Sciatic nerve (tissue), 2 donors: ENCODE measurements around the gene CST11. TPM values are rescaled to one million over a fixed set of nuclear protein-coding genes. Genes with fewer than 3 reads are reported as not detected.

ENCODE experiments used
- ATAC-seq: fragments of 200-7000 bp; cut with Tn5 transposase; one replicate; pipeline ENCODE4 v1.9.1; 2020; ENCODE audit warnings: mild to moderate bottlenecking, moderate library complexity
- DNase-seq: peaks from one replicate; pipeline ENCODE4 v3.0.0-alpha.2; 2020; ENCODE audit warnings: low spot score
- intact Hi-C: fragments of 100-400 bp; cut with DNase I; formaldehyde crosslinking; loops from one replicate; pipeline ENCODE4 v1.14.2; 2022
- total RNA-seq: library from RNA; stranded (reverse); fragmentation: NEBNext Ultra II Directional; extraction: Animal tissue kit (Norgen Biotek cat#: 25700); gene quantifications from one replicate; pipeline ENCODE4 v1.2.1, GENCODE V29; 2021
- donor health status: DM: no; HTN: no; CAD: no.
- donor health status: DM: no; HTN: no; CAD: no.

CST11 gene
- total RNA-seq, 1 donor from 2014 or later: not detected

- no peak for DNase-seq
- intact Hi-C loops: no loop called here
- no peak for ATAC-seq
Observed at GRCh38 chr20:23456409-23456808, 3.7 kb upstream of the CST11 start.

DNA sequence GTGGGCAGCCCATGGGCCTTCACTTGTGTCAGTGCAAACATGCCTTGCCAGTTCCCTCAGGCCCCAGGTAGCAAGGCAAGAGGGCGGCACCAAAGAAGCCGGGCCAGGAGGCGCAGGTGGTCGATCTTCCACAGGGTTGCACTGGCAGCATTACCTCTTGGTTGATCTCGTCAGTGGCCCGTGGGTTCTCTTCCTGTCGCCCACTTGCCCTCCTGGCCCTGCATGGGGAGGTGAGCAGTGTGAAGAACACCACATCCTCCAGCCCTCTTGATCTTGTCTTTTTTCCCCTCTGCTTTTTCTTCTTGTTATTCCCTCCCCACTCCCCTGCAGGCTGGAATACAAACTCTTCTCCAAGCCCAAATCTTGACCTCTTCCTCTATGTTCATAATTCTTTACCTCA is 3.0 kb upstream of the CST11 start:
- intact Hi-C loops: no loop called here
- no peak for DNase-seq
- ATAC-seq: no peak

DNA sequence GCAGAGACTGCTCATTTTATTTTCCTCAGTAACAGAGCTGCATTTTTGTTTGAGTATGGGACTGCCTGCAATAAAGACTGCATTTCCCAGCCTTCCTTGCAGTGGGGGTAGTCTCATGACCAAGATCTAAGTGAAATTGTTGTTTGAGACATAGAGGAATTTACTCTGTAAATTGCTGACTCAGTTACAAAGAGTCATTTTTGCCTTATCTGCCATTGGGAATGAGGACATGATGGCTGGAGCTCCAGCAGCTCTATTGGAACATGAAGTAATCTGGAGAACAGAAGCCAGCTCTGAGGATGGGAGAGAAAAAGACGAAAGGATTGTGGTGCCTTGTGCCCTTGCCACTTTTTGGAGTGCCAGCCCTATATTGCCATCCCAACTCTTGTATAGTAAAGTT is 2.1 kb upstream of the CST11 start:
- DNase-seq: no peak
- intact Hi-C loops: no loop called here
- no peak for ATAC-seq

- no peak for DNase-seq
- ATAC-seq: no peak
- intact Hi-C loops: no loop called here
Observed at GRCh38 chr20:23453549-23454543, 1.2 kb upstream of the CST11 start.

DNA sequence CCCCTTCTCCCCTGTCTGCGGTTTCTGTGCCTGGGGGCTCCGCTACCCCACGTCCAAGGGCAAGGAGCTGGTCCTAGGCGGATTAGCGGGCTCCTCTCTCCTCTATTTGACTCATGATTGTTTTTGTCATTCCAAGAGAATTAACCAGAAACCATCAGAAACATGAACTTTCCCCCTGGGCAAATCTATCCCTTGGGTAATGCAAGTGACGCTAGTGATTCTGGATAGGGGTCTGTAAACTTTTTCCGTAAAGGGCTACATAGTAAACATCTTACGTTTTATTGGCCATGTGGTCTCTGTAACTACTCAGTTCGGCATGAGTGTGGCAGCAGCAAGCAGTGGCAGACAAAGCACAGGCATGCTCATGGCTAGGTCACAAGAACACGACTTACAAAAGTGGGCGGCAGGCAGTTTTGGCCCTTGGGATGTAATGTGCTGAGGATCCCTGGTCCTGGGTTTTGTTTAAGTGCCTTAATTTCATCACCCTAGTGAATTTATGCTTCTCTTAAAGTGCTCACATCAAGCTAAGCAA is 654 bp downstream of the CST11 start:
- DNase-seq (no peak), ATAC-seq (no peak)
- intact Hi-C loops: no loop called here

- intact Hi-C loops: no loop called here
- ATAC-seq (no peak), DNase-seq (no peak)
Observed at GRCh38 chr20:23450877-23451276, 1.8 kb downstream of the CST11 start.

DNA sequence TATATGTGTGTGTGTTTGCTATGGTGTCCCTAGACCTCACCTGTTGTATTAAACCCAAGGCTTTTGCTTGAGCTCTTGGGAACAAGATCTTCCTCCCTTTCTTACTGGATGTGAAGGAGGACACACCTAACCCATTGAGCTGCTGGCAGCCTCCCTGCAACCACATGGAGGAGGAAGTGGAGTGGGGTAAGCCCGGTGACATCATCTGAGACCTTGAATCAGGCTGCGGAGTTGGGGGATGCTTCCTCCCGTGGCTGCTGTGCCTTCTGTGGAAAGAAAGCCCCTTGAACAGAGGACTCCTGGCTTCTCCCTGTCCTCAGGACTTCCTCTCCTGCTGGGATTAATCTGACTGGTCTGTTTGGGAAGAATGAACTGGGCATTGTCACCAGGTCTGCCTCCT is 3.3 kb downstream of the CST11 start:
- DNase-seq (no peak), ATAC-seq (no peak)
- intact Hi-C loops: no loop called here

DNA sequence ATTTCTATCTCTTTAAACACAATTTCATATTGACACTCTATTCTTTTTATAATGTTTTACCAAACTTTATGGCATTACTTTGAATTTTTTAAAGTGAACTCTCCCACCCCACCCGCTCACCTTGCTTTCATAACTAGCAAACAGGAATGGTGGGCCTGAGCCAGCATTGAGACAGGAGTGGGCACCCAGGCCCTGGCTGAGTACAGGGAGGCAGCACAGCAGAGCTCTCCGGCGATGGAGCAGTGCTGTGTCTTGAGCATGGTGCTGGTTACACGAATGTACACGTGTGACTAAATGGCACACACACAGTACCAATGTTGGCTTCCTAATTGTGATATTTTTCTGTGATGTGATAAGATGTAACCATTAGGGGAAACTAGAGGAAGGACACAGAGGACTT is 4.5 kb downstream of the CST11 start:
- no peak for DNase-seq
- intact Hi-C loops: no loop called here
- no peak for ATAC-seq

GRCh38 chr20:23446505-23446904 is 6.2 kb downstream of the CST11 start:
- intact Hi-C loops: no loop called here
- DNase-seq (no peak), ATAC-seq (no peak)

GRCh38 chr20:23445596-23446217 is 7.0 kb downstream of the CST11 start:
- ATAC-seq (no peak), DNase-seq (no peak)
- intact Hi-C loops: no loop called here

GRCh38 chr20:23444859-23445258 is 7.8 kb downstream of the CST11 start:
- ATAC-seq (no peak), DNase-seq (no peak)
- intact Hi-C loops: loop anchor here (5.0 kb wide), 1 partner anchor 162 kb away; the partner anchor contains the start of gene CST9

DNA sequence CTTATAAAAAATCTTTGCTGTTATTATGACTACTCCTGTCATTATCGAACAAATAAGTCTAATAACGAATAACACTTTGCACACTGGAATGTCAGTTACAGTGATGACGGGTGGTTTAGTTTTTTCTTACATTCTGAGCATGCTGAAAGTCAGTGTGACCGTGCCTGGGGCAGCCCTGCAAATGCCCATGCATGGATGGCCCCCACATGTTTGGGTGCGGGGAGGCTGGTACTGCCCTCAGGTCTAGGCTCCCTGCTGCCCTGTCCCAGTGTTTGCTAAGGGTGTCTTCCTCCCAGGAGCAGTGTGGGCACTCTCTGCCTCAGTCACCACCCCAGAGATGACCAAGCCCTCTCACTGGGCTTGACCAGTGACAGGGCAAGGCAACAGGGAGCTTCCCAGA is 10.2 kb downstream of the CST11 start:
- intact Hi-C loops: loop anchor here (5.0 kb wide), 1 partner anchor 165 kb away; the partner anchor contains the start of gene CST9
- no peak for DNase-seq
- peak; percentile 22 for ATAC-seq

DNA sequence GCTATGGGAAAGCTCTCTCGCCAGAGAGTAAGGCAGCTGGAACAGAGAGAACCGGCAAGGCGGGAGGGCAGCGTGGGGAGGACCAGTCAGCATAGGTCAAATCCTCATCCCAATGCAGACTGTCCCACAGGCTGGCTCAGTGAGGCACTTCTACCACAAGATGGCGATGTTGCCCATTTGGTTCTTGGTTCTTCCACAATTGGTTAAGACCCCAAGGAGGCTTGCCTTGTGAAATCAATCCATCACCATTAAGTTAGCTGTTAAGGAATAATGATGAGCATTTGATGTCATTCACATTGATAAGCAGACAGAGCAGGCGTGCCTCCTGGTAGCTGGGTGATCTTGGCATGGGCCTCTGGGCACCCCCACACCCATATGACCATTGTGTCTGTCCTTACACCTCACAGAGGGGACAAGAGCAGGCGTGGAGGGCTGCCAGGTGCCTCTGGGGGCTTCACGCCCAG is 10.8 kb downstream of the CST11 start:
- intact Hi-C loops: loop anchor here (5.0 kb wide), 1 partner anchor 165 kb away; the partner anchor contains the start of gene CST9
- peak; percentile 90 for ATAC-seq
- peak; percentile 83 for DNase-seq

DNA sequence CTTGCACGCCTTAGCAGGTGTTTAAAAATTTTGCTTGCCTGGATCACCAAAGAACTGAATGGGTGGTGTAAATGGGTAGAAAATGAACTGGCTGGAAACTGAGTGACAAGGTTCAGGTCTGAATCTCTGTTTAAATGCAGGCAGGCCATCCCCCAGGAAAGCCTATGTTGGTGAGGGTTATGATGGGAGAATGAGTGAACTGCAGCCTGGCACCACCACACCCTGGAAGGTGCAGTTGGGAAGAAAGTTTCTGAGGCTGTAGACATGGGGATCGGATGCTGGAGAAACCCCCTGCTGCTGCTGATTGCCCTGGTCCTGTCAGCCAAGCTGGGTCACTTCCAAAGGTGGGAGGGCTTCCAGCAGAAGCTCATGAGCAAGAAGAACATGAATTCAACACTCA is 12.7 kb downstream of the CST11 start:
- ATAC-seq (no peak), DNase-seq (no peak)
- intact Hi-C loops: loop anchor here (5.0 kb wide), 1 partner anchor 167 kb away; the partner anchor contains the start of gene CST9

GRCh38 chr20:23438661-23439060 is 14.0 kb downstream of the CST11 start:
- DNase-seq: no peak
- intact Hi-C loops: no loop called here
- ATAC-seq: no peak

GRCh38 chr20:23437126-23437899 is 15.4 kb downstream of the CST11 start:
- ATAC-seq (no peak), DNase-seq (no peak)
- intact Hi-C loops: no loop called here

DNA sequence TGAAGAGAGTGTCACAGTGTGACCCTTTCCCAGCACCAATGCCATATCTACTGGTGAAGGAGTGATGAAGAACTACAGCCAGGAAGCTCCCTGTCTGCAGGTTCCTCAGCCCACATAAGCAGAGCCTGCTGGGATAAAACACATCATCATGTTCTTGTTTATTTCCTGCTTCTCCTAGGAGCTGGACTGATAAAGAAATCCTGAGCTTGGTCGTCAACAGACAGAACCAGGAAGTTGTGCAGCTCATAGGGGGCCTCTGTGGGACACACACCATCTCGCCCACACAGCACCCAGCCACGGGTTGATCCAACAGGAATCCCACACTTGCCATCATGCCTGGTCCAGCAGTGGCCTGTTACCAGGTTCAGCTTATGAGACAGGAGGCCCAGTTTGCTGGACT is 16.0 kb downstream of the CST11 start:
- intact Hi-C loops: no loop called here
- ATAC-seq: peak; percentile 51
- DNase-seq: no peak

DNA sequence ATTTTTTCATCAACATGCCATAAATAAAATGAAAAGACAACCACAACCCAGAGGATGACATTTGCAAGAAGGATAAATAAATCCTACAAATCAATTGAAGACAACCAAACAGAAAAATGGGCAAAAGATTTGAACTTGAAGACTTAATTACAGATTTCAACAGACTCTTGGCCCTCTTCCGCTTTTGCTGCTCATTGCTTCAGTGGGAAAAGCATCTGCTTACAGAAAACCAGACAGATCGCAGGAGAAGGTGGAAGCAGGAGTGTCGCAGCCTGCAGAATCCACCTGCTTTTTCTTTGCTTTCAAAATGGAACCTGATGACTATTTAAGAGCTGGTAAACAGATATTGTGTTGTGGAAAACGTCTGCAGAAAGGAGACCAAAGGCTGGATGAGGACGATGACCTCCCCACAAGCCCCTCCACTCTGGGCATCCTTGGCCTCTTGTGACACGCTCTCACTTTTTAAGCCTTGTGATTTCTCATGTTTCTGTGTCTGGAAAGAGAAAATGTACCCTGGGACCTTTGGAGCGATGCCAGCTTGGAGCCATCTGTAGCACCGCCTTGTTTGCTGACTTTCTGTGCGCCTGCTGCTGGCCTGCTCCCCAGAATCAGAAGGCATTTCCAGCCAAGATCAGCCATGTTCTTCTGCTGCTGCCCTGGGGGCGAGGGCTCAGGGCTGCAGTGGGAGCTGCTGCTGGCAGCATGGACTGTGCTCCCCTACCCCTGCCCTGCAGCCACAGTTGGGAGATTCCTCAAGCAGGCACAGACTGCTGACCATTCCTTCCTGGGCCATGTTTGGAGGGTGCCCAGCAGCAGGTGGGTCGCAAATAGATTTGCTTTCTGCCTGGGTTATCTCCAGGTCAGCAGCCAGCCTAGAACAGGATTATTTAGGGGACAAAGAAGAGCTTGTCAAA is 16.8 kb downstream of the CST11 start:
- ATAC-seq (peak; percentile 70), DNase-seq (peak; percentile 66)
- intact Hi-C loops: no loop called here
